Bronchial epithelial cell (primary cell): ENCODE results near the gene ALAD. TPM values are rescaled to one million over a fixed set of nuclear protein-coding genes. Genes with fewer than 3 reads are reported as not detected.

Experiments
- DNase-seq: peaks from one replicate; pipeline ENCODE4 v3.0.0-alpha.2; 2010; ENCODE audit warnings: low read depth
- FAIRE-seq: peaks from 2 replicates; lab custom pipeline; 2011; peaks lifted over from hg19 to GRCh38; lab: Jason Lieb, UNC
- H3K27me3 ChIP-seq: 2 replicates; pipeline ENCODE4 v1.5.1; 2011; ENCODE audit warnings: low read length; ENCODE audit not compliant: control insufficient read depth, insufficient read depth
- H3K36me3 ChIP-seq: 2 replicates; pipeline ENCODE4 v1.5.1; 2011; ENCODE audit warnings: low read length; ENCODE audit not compliant: control insufficient read depth, insufficient read depth
- H3K4me3 ChIP-seq: 2 replicates; pipeline ENCODE4 v1.5.1; 2011; ENCODE audit warnings: mild to moderate bottlenecking, low read depth, low read length, control low read depth
- CTCF ChIP-seq: IDR thresholded peaks from 2 replicates; pipeline ENCODE4 v1.5.1; 2011; ENCODE audit warnings: mild to moderate bottlenecking, moderate library complexity, low read length, control low read depth, inconsistent platforms; ENCODE audit not compliant: insufficient read depth, severe bottlenecking
- total RNA-seq: library from RNA; depleted of rRNA; stranded (reverse); fragments of >200 nt; gene quantifications from 2 replicates; pipeline ENCODE4 v1.2.1, GENCODE V29; 2014

The ALAD gene
- total RNA-seq, 1 donor from 2014 or later: 3.2 TPM

- Histone ChIP-seq H3K36me3 (no peaks in the 10 kb centered on the region), H3K4me3 (no peak overlapping the region), H3K27me3 (no peaks in the 10 kb centered on the region)
- DNase-seq (peak; percentile 97), FAIRE-seq (peak; percentile 89)
- TF ChIP-seq CTCF: no peak
Measured at GRCh38 chr9:113341712-113342410, 59.2 kb downstream of the ALAD start.

GRCh38 chr9:113340011-113340699 lies 60.9 kb downstream of the ALAD start, which contains the start of gene WDR31:
TSS of gene WDR31 (minus strand) at chr9:113340275. CDS start at chr9:113332022, 8,253 bp downstream.
- no peak for TF ChIP-seq CTCF
- Histone ChIP-seq H3K4me3 (peak within 1 kb of the TSS; percentile 64), H3K27me3 (no peaks in the 10 kb centered on the region), H3K36me3 (no peaks in the 10 kb centered on the region)
- FAIRE-seq (no peak), DNase-seq (peak; percentile 65)

GRCh38 chr9:113337714-113338113 lies 63.4 kb downstream of the ALAD start:
- no peak for DNase-seq
- no peak for FAIRE-seq
- Histone ChIP-seq H3K36me3 (no peaks in the 10 kb centered on the region), H3K4me3 (no peak overlapping the region), H3K27me3 (no peaks in the 10 kb centered on the region)
- TF ChIP-seq CTCF: no peak

Other genes with a start within 250 kb of the ALAD start
- 11.1 and 12.9 TPM in 2 replicates for gene FKBP15, start 180.0 kb downstream of the ALAD start, total RNA-seq
- 29.7 and 50.1 TPM in 2 replicates for gene SLC31A1, start 179.7 kb downstream of the ALAD start, total RNA-seq
- 24.7 and 30.6 TPM in 2 replicates for gene CDC26, start 125.7 kb downstream of the ALAD start, total RNA-seq
- 34.7 and 45.3 TPM in 2 replicates for gene PRPF4, start 125.6 kb downstream of the ALAD start, total RNA-seq
- 0.26 and 0.38 TPM in 2 replicates for gene RNF183, start 97.9 kb downstream of the ALAD start, total RNA-seq
- 1.6 and 4.6 TPM in 2 replicates for gene WDR31, start 61.0 kb downstream of the ALAD start, total RNA-seq
- gene BSPRY, start 51.7 kb downstream of the ALAD start, total RNA-seq: 1.8 and 20.4 TPM in 2 replicates
- 14.5 and 18.2 TPM in 2 replicates for gene HDHD3, start 24.3 kb downstream of the ALAD start, total RNA-seq
- gene POLE3, start 9.4 kb upstream of the ALAD start, total RNA-seq: 41.0 and 46.6 TPM in 2 replicates
- 0.13 and 0.53 TPM in 2 replicates for gene C9orf43, start 9.5 kb upstream of the ALAD start, total RNA-seq
- gene RGS3, start 62.4 kb upstream of the ALAD start, total RNA-seq: 22.1 and 36.2 TPM in 2 replicates